HepG2 (cell line): Measurements from ENCODE around the gene GLIS2. TPM values are rescaled to one million over a fixed set of nuclear protein-coding genes. Genes with fewer than 3 reads are reported as not detected.

Experiments
- DMAP1 ChIP-seq: IDR thresholded peaks from 2 replicates; pipeline ENCODE4 v1.6.1; 2016
- ELF1 ChIP-seq: sonication (generic); formaldehyde crosslinking; IDR thresholded peaks from 2 replicates; pipeline ENCODE4 v1.4.0; 2020; ENCODE audit warnings: missing genetic modification reagents
- FOXA1 ChIP-seq, 2 experiments: fragments of 450-650 bp in 1 of 2; sonication (generic) in 1 of 2; formaldehyde crosslinking in 1 of 2; IDR thresholded peaks; 2 replicates each; pipeline versions ENCODE4 v1.4.0 to v1.6.1; 2016 to 2020; ENCODE audit warnings: missing genetic modification reagents in 1 of 2
- GMEB2 ChIP-seq: IDR thresholded peaks from 2 replicates; pipeline ENCODE4 v1.6.1; 2016; ENCODE audit warnings: missing biosample characterization, missing genetic modification reagents, low read depth
- HBP1 ChIP-seq: IDR thresholded peaks from 2 replicates; pipeline ENCODE4 v1.6.1; 2016; ENCODE audit warnings: low read depth, control low read depth
- HMGXB4 ChIP-seq, 2 experiments: sonication (generic) in 1 of 2; formaldehyde crosslinking in 1 of 2; IDR thresholded peaks; 2 replicates each; pipeline versions ENCODE4 v1.4.0 to v1.6.1; 2018 to 2020; ENCODE audit warnings: missing genetic modification reagents in 2 of 2, borderline replicate concordance in 1 of 2, low read depth in 1 of 2, mild to moderate bottlenecking in 1 of 2, missing biosample characterization in 1 of 2
- MAFG ChIP-seq: sonication (generic); formaldehyde crosslinking; IDR thresholded peaks from 2 replicates; pipeline ENCODE4 v1.5.1; 2020; ENCODE audit warnings: mild to moderate bottlenecking, missing genetic modification reagents
- NR2F6 ChIP-seq, 2 experiments: IDR thresholded peaks; 2 replicates each; pipeline ENCODE4 v1.6.1; 2016; ENCODE audit warnings: antibody characterized with exemption in 1 of 2, mild to moderate bottlenecking in 1 of 2
- PHB2 ChIP-seq: fragments of 450-650 bp; IDR thresholded peaks from 2 replicates; pipeline ENCODE4 v1.6.1; 2018; ENCODE audit not compliant: partially characterized antibody
- PITX1 ChIP-seq: sonication (generic); formaldehyde crosslinking; IDR thresholded peaks from 2 replicates; pipeline ENCODE4 v1.5.1; 2020; ENCODE audit warnings: mild to moderate bottlenecking, missing genetic modification reagents
- POLR2G ChIP-seq: fragments of 200-400 bp; formaldehyde crosslinking; IDR thresholded peaks from 2 replicates; pipeline ENCODE4 v1.6.1; 2018; ENCODE audit warnings: mild to moderate bottlenecking, low read depth, low read length, moderate library complexity
- THAP9 ChIP-seq: sonication (generic); formaldehyde crosslinking; IDR thresholded peaks from 2 replicates; pipeline ENCODE4; 2020; ENCODE audit warnings: missing genetic modification reagents, mild to moderate bottlenecking, borderline replicate concordance
- TOPORS ChIP-seq: sonication (generic); formaldehyde crosslinking; IDR thresholded peaks from 2 replicates; pipeline ENCODE4 v1.8.0; 2023; ENCODE audit warnings: mild to moderate bottlenecking, missing genetic modification reagents
- ZNF160 ChIP-seq: sonication (generic); formaldehyde crosslinking; IDR thresholded peaks from 2 replicates; pipeline ENCODE4 v1.8.0; 2022; ENCODE audit warnings: mild to moderate bottlenecking, inconsistent platforms, missing genetic modification reagents
- ZNF18 ChIP-seq: sonication (generic); formaldehyde crosslinking; IDR thresholded peaks from 2 replicates; pipeline ENCODE4 v1.8.0; 2022; ENCODE audit warnings: mild to moderate bottlenecking, missing genetic modification reagents; ENCODE audit not compliant: insufficient replicate concordance
- ZNF225 ChIP-seq: sonication (generic); formaldehyde crosslinking; IDR thresholded peaks from 2 replicates; pipeline ENCODE4 v1.4.0; 2020; ENCODE audit warnings: mild to moderate bottlenecking, missing genetic modification reagents
- polyA plus RNA-seq, 8 experiments: library from polyadenylated mRNA; depleted of rRNA in 3 of 8; stranded (reverse) in 7 of 8; unstranded in 1 of 8; fragments of >200 nt; fragmentation: Illumina TruSeq in 4 of 8; extraction: Trizol in 4 of 8; gene quantifications; 2 replicates each; pipeline versions ENCODE4 v1.2.1 to v1.2.3, GENCODE V29; 2011 to 2016; ENCODE audit warnings: low read depth in 4 of 8, missing spikeins in 1 of 8, mixed read lengths in 1 of 8; ENCODE audit not compliant: insufficient read depth in 1 of 8
- total RNA-seq, 5 experiments: library from RNA; depleted of rRNA; stranded (reverse); fragments of >200 nt; fragmentation: Illumina TruSeq; extraction: Trizol; gene quantifications; 2 replicates each; pipeline ENCODE4 v1.2.3, GENCODE V29; 2016; ENCODE audit warnings: low read depth in 1 of 5

GLIS2 gene
- total and polyA plus RNA-seq, 2 of the 13 experiments (the other 11 are each of a cell fraction or from before 2014, with no cell fraction given): 0.28 to 0.29 TPM

GRCh38 chr16:4271176-4272113 lies 44.4 kb upstream of the GLIS2 start (continued):
- TF ChIP-seq THAP9 (CRISPR knock-in tag) (peak; percentile 81), NR2F6 (IDR thresholded peaks at IDR 0.05) (no peak), NR2F6 (CRISPR knock-in tag; IDR thresholded peaks at IDR 0.05) (peak; percentile 51; the same call in 1 of the 2 replicates), GMEB2 (peak; percentile 45; the same call in 1 of the 2 replicates), HMGXB4 (CRISPR knock-in tag; IDR thresholded peaks at IDR 0.05; ENCODE audit: borderline replicate concordance in 1 of 2, low read depth in 1 of 2) (peak; percentile 45 to 55; a peak in 3 of 4 replicates), FOXA1 (IDR thresholded peaks at IDR 0.05) (no peak), FOXA1 (CRISPR knock-in tag; IDR thresholded peaks at IDR 0.05) (peak; percentile 83), ZNF160 (CRISPR knock-in tag) (peak; percentile 15), PITX1 (peak; percentile 64; the same call in 1 of the 2 replicates), POLR2G (peak; percentile 88), ZNF18 (CRISPR knock-in tag) (peak; percentile 70), HBP1 (CRISPR knock-in tag) (peak; percentile 50), PHB2 (no peak), ELF1 (0 out of 2 replicates have a peak, but pooled peaks have one; percentile 0), ZNF225 (CRISPR knock-in tag) (peak; percentile 85; the same call in 1 of the 2 replicates), TOPORS (CRISPR knock-in tag) (peak; percentile 79), DMAP1 (CRISPR knock-in tag) (peak; percentile 97), MAFG (CRISPR knock-in tag) (no peak)
